Mesothelial cell of epicardium (in vitro differentiated cells): ENCODE measurements around the gene SLC9A9. TPM values are rescaled to one million over a fixed set of nuclear protein-coding genes. Genes with fewer than 3 reads are reported as not detected.

Source experiments
- DNase-seq, 2 experiments: peaks; one replicate each; pipeline ENCODE4 v3.0.0; 2021; ENCODE audit warnings: low spot score in 2 of 2; ENCODE audit not compliant: unreplicated experiment in 2 of 2
- H3K27ac Mint-ChIP-seq: 2 replicates; pipeline ENCODE4 v1.8.0; 2021; ENCODE audit warnings: mixed read lengths
- H3K27me3 Mint-ChIP-seq: 2 replicates; pipeline ENCODE4 v1.8.0; 2021; ENCODE audit warnings: low read depth, mixed read lengths
- H3K36me3 Mint-ChIP-seq: 2 replicates; pipeline ENCODE4 v1.8.0; 2021; ENCODE audit warnings: mixed read lengths
- H3K4me1 Mint-ChIP-seq: 2 replicates; pipeline ENCODE4 v1.8.0; 2021; ENCODE audit warnings: mixed read lengths
- H3K4me3 Mint-ChIP-seq: 2 replicates; pipeline ENCODE4 v1.8.0; 2021; ENCODE audit warnings: mild to moderate bottlenecking, moderate library complexity, mixed read lengths
- H3K9me3 Mint-ChIP-seq: 2 replicates; pipeline ENCODE4 v1.8.0; 2021; ENCODE audit warnings: mixed read lengths
- CTCF ChIP-seq: fragments of 200-600 bp; sonication (generic); IDR thresholded peaks from one replicate; pipeline ENCODE4 v1.5.0; 2021; ENCODE audit warnings: antibody characterized with exemption; ENCODE audit not compliant: unreplicated experiment
- total RNA-seq: library from RNA; stranded (reverse); gene quantifications from 3 replicates; pipeline ENCODE4 v1.2.1, GENCODE V29; 2021

The SLC9A9 gene
- total RNA-seq, 1 donor from 2014 or later = 2.7 TPM

GRCh38 chr3:143576568-143577270 is 271.5 kb downstream of the SLC9A9 start:
- no peak for DNase-seq
- TF ChIP-seq CTCF = no peak
- H3K27ac Mint-ChIP-seq = no peak overlapping the region
- H3K27me3 Mint-ChIP-seq = peaks cover 17% of the 10 kb centered on the region
- no peaks in the 10 kb centered on the region for H3K36me3 Mint-ChIP-seq
- H3K4me1 Mint-ChIP-seq = peaks cover 12% of the 10 kb centered on the region
- H3K4me3 Mint-ChIP-seq = no peak overlapping the region
- no peaks in the 10 kb centered on the region for H3K9me3 Mint-ChIP-seq

- Mint-ChIP-seq H3K4me1 (peaks cover 8% of the 10 kb centered on the region), H3K4me3 (no peak overlapping the region), H3K27ac (no peak overlapping the region), H3K36me3 (no peaks in the 10 kb centered on the region), H3K9me3 (no peaks in the 10 kb centered on the region), H3K27me3 (peaks cover 11% of the 10 kb centered on the region)
- TF ChIP-seq CTCF = no peak
- DNase-seq = no peak
Observed at GRCh38 chr3:143574933-143575332, 273.3 kb downstream of the SLC9A9 start.

DNA sequence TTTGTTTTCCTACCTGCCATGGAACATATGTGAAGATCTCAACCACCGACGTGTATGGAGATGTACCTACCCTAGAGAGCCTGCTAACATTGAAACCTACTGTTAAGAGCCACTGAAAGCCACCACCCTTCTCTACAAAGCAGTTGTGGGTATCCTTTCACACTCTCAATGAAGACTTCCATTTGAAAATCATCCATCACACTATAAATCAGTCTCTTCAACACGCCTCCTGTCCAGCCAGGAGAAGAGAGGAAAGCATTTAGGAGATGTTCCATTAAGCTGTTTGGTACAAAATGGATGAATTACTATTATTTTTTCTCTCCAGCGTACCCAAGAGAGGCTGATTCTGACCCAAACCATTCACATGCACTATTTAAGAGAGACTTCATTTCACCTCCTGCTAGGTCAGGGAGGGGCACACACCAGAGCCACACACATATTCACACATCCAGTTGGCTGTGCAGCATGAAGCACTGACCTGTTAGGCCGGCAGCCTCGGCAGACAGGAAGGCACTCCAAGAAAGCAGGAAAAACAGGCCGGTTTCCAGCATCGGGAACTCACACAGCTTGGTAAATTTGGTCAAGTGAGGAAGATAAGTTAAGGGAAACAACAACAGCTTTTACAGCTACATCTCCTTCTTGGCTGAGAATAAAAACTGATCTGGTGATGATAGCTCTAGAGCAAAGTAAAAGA is 274.5 kb downstream of the SLC9A9 start:
- no peak overlapping the region for H3K4me3 Mint-ChIP-seq
- no peaks in the 10 kb centered on the region for H3K36me3 Mint-ChIP-seq
- no peaks in the 10 kb centered on the region for H3K4me1 Mint-ChIP-seq
- H3K9me3 Mint-ChIP-seq = no peaks in the 10 kb centered on the region
- H3K27me3 Mint-ChIP-seq = peaks cover 11% of the 10 kb centered on the region
- DNase-seq = no peak
- H3K27ac Mint-ChIP-seq = no peak overlapping the region
- no peak for TF ChIP-seq CTCF

GRCh38 chr3:143571548-143571947 is 276.7 kb downstream of the SLC9A9 start:
- Mint-ChIP-seq H3K36me3 (no peaks in the 10 kb centered on the region), H3K9me3 (no peaks in the 10 kb centered on the region), H3K27me3 (peaks cover under 1% of the 10 kb centered on the region), H3K4me3 (no peak overlapping the region), H3K4me1 (no peaks in the 10 kb centered on the region), H3K27ac (no peak overlapping the region)
- TF ChIP-seq CTCF = no peak
- DNase-seq = no peak

DNA sequence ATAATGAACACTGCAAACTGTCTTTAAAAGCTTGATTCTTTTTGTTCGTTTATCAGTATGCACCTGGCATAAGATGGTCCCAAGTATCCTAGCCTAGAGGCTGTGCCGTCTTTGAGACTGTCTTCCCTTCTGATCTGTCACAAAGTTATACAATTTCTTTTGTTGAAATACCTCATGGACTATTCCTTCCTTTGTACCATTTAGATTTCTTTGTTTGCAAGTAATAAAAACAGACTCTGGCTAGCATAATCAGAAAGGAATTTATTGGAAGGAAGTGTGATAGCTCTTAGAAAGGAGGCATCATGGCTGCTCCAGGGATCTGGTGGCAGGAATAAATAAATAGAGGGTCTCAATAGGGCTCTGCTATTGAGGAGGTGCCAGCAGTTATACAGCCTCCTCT is 280.4 kb downstream of the SLC9A9 start:
- no peak for TF ChIP-seq CTCF
- H3K27me3 Mint-ChIP-seq = no peaks in the 10 kb centered on the region
- no peak for DNase-seq
- no peaks in the 10 kb centered on the region for H3K9me3 Mint-ChIP-seq
- H3K27ac Mint-ChIP-seq = no peak overlapping the region
- H3K36me3 Mint-ChIP-seq = no peaks in the 10 kb centered on the region
- no peak overlapping the region for H3K4me3 Mint-ChIP-seq
- no peaks in the 10 kb centered on the region for H3K4me1 Mint-ChIP-seq
